K562 (cell line): ENCODE measurements around the gene ATP6V0E1. TPM values are rescaled to one million over a fixed set of nuclear protein-coding genes. Genes with fewer than 3 reads are reported as not detected.
A peak's percentile ranks its signal among the peaks of the same experiment; 100 is the strongest.

ENCODE experiments used
- CTCFL ChIP-seq: IDR thresholded peaks from 2 replicates; pipeline ENCODE4 v1.6.1; 2011; ENCODE audit warnings: borderline replicate concordance, low read depth, mild to moderate bottlenecking, moderate library complexity, low read length; ENCODE audit not compliant: insufficient read depth, poor library complexity, severe bottlenecking
- ESRRA ChIP-seq: fragments of 450-650 bp; IDR thresholded peaks from 2 replicates; pipeline ENCODE4 v1.6.1; 2014; ENCODE audit warnings: low read depth, mild to moderate bottlenecking, moderate library complexity, borderline replicate concordance
- FOXA3 ChIP-seq, 2 experiments: fragments of 450-650 bp in 1 of 2; sonication (generic) in 1 of 2; formaldehyde crosslinking; IDR thresholded peaks in 1 of 2; conservative IDR thresholded peaks in 1 of 2; 2 replicates each; pipeline versions ENCODE4 v1.4.0 to v1.8.0; 2020 to 2022; ENCODE audit warnings: mild to moderate bottlenecking in 2 of 2, missing genetic modification reagents in 1 of 2
- GATA2 ChIP-seq: sonication (generic); formaldehyde crosslinking; IDR thresholded peaks from 2 replicates; pipeline ENCODE4 v1.4.0; 2020; ENCODE audit warnings: mild to moderate bottlenecking, missing genetic modification reagents
- HMBOX1 ChIP-seq: sonication (generic); IDR thresholded peaks from 2 replicates; pipeline ENCODE4 v1.6.1; 2016
- HMGXB4 ChIP-seq: sonication (generic); formaldehyde crosslinking; IDR thresholded peaks from 2 replicates; pipeline ENCODE4 v1.8.1; 2023; ENCODE audit warnings: mild to moderate bottlenecking, missing genetic modification reagents
- KAT2B ChIP-seq: IDR thresholded peaks from one replicate; pipeline ENCODE4 v1.6.1; 2012; ENCODE audit warnings: low read depth, mild to moderate bottlenecking, control low read depth, inconsistent platforms, low read length, moderate library complexity
- MLLT1 ChIP-seq, 2 experiments: fragments of 450-650 bp; IDR thresholded peaks; 2 replicates each; pipeline ENCODE4 v1.6.1; 2016
- RREB1 ChIP-seq: fragments of 250-450 bp; sonication (Bioruptor Pico); IDR thresholded peaks from 2 replicates; pipeline ENCODE4 v1.4.0; 2020
- SMAD4 ChIP-seq: fragments of 250-450 bp; sonication (Bioruptor Pico); conservative IDR thresholded peaks from 2 replicates; pipeline ENCODE4 v1.8.0; 2021; ENCODE audit warnings: inconsistent platforms, mild to moderate bottlenecking, moderate library complexity
- TAF15 ChIP-seq: fragments of 200-400 bp; formaldehyde crosslinking; IDR thresholded peaks from 2 replicates; pipeline ENCODE4 v1.6.1; 2017; ENCODE audit warnings: mild to moderate bottlenecking, low read depth, low read length, moderate library complexity
- ZNF316 ChIP-seq: fragments of 450-650 bp; IDR thresholded peaks from 2 replicates; pipeline ENCODE4 v1.6.1; 2016
- ZNF354B ChIP-seq: fragments of 250-450 bp; sonication (Bioruptor Pico); IDR thresholded peaks from 2 replicates; pipeline ENCODE4 v1.4.0; 2020
- ZNF785 ChIP-seq: fragments of 250-450 bp; sonication (Bioruptor Pico); IDR thresholded peaks from 2 replicates; pipeline ENCODE4 v1.4.0; 2020; ENCODE audit warnings: mild to moderate bottlenecking
- polyA plus RNA-seq, 8 experiments: library from polyadenylated mRNA; depleted of rRNA in 4 of 8; stranded (reverse) in 5 of 8; unstranded in 3 of 8; fragments of >200 nt; fragmentation: Nextera tagmentation in 2 of 8; fragmentation: Illumina TruSeq in 1 of 8; extraction: Ambion mirVana in 2 of 8; extraction: Trizol in 1 of 8; gene quantifications; 2 replicates each; pipeline versions ENCODE4 v1.2.1 to v1.2.3, GENCODE V29; 2011 to 2014; ENCODE audit warnings: inconsistent platforms in 1 of 8, missing spikeins in 1 of 8
- total RNA-seq, 7 experiments: library from RNA; depleted of rRNA in 6 of 7; stranded (reverse); fragments of >200 nt in 6 of 7; fragmentation: Illumina TruSeq in 2 of 7; extraction: Trizol in 2 of 7; gene quantifications; 2 replicates each; pipeline versions ENCODE4 v1.2.1 to v1.2.3, GENCODE V29; 2011 to 2021; ENCODE audit warnings: low replicate concordance in 1 of 7

Gene ATP6V0E1
- total and polyA plus RNA-seq, 9 of the 15 experiments (the other 6 are each of a cell fraction or from before 2014, with no cell fraction given), result 63.8 to 395 (median 112) TPM

- peak; percentile 56 for TF ChIP-seq SMAD4
- no peak for TF ChIP-seq ZNF785 (CRISPR knock-in tag)
- TF ChIP-seq FOXA3 (CRISPR knock-in tag; conservative IDR thresholded peaks at IDR 0.05 in 1 of 2, IDR thresholded peaks at IDR 0.05 in 1 of 2), result peak; percentile 71 to 95; a peak in 3 of 4 replicates
- 0 out of 2 replicates have a peak, but pooled peaks have one; percentile 35 for TF ChIP-seq GATA2
- no peak for TF ChIP-seq ESRRA
- no peak for TF ChIP-seq HMBOX1
- TF ChIP-seq HMGXB4 (CRISPR knock-in tag), result no peak
- TF ChIP-seq CTCFL, result no peak
- no peak for TF ChIP-seq TAF15
- TF ChIP-seq RREB1 (CRISPR knock-in tag), result no peak
- TF ChIP-seq KAT2B, result no peak
- TF ChIP-seq MLLT1 (IDR thresholded peaks at IDR 0.05), result no peak
- TF ChIP-seq ZNF316, result no peak
- no peak for TF ChIP-seq ZNF354B (CRISPR knock-in tag)
Observed at GRCh38 chr5:172983542-172984243, at the start of gene ATP6V0E1 (continued).
